Measurements from ENCODE around the gene BBS9.

Gene BBS9

DNA sequence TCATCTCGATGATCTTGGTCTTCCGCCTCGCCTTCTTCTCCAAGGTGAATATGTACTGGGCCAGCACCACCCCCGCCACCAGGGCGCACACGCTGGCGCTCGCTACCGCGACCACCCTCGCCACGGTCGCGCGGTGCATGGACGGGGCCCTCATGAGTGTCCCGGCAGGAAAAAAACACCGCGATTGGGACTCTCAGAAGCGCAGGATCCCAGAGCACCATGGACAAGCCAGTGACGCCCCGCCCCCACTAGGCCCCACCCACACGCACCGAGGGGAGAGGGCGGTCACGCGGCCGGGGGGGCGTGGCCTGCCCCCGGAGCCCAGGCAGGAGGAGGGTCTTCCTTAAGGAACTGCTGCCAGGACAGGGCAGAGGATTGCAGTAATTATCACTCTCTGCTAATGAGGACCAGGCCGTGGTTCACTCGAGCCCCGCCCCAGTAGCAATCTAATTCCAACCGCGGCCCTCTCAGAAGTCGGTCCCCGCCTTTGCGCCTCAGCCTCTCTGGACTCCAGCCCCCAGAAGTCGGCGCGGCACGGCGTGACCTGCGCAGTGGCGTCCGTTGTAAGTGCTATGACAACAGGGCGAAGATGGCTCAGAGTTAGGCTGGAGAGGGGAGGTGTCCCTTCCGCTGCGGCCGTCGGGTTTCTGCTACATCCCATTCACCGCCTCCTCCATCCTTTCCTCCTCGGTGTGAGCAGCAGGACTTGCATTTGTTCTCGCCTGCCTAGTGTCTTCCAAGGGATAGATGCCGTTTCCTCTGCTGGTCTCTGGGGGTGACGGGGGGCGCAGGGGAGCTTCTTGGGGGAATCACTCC lies at the start of gene BBS9:
BBS9 (plus strand) TSS at position 575 of the 816 bp plus-strand sequence. CDS start 16,689 bp downstream, outside the sequence.
- Histone ChIP-seq H3K4me1 (ENCODE audit: low read length) (peaks cover 9% of the 10 kb centered on the region), H3K27me3 (ENCODE audit: low read depth, low read length) (no peaks in the 10 kb centered on the region), H3K27ac (ENCODE audit: low read length) (peak within 1 kb of the TSS; percentile 72), H4K20me1 (ENCODE audit: insufficient read depth, low read length) (no peaks in the 10 kb centered on the region), H3K9me3 (ENCODE audit: insufficient read depth, low read length) (no peaks in the 10 kb centered on the region), H3K79me2 (ENCODE audit: low read length) (no peaks in the 10 kb centered on the region), H2AFZ (ENCODE audit: low read depth, low read length) (peak within 1 kb of the TSS; percentile 97), H3K4me2 (ENCODE audit: low read length) (peak within 1 kb of the TSS; percentile 97), H3K9ac (ENCODE audit: low read length) (peak within 1 kb of the TSS; percentile 80), H3K36me3 (replicated peaks; ENCODE audit: low read depth, low read length) (no peaks in the 10 kb centered on the region), H3K4me3 (ENCODE audit: low read length) (peak within 1 kb of the TSS; percentile 99)
- TF ChIP-seq CTCF (IDR thresholded peaks at IDR 0.05; ENCODE audit: low read depth, low read length) (no peak), EZH2phosphoT487 (IDR thresholded peaks at IDR 0.05; ENCODE audit: low read depth) (no peak)

DNA sequence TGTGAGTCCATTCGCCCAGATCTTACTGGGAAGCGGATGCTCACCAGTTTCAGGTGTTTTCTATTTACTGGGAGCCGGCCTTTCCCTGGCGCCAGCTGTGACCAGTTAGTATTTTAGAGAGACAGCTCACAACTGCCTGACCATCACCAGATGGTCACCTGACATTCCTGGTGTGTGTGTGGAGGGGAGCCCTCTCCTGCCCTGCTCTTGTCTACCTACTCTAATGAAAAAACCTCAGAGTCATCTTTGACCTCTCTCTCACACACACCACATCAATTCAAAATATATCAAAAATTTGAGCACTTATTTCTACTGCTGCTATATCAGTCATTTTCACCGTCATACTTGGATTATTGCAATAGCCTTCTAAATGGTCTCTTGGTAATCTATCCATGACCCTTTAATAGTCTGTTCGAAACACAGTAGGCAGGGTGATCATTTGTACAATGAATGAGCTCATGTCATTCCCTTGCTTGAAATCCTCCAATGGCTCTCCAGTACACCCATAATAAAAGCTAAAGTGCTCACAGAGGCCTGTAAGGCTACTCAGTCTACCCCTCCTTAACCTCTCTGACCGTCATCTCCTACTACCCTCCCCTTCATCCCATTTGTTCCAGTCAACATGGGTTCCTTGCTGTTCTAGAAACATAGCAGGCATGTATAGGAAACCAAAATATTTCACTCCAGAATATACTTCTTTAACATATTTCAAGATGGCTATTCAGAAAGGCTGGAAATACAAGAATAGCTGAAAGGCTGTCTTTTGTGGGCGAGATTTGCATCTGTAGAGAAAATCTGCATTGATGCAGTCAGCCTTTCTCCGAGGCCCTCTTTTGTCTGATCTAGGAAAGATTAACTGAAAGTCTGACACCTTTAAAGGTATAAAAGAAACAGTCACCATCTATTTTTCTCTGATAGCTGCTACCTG lies 49.3 kb upstream of the BBS9 start:
- Histone ChIP-seq H3K4me3 (ENCODE audit: low read length) (no peak overlapping the region), H3K9me3 (ENCODE audit: insufficient read depth, low read length) (no peaks in the 10 kb centered on the region), H3K9ac (ENCODE audit: low read length) (no peak overlapping the region), H2AFZ (ENCODE audit: low read depth, low read length) (no peak overlapping the region), H3K27me3 (ENCODE audit: low read depth, low read length) (no peaks in the 10 kb centered on the region), H3K4me1 (ENCODE audit: low read length) (no peaks in the 10 kb centered on the region), H3K36me3 (replicated peaks; ENCODE audit: low read depth, low read length) (no peaks in the 10 kb centered on the region), H3K79me2 (ENCODE audit: low read length) (no peaks in the 10 kb centered on the region), H3K4me2 (ENCODE audit: low read length) (no peak overlapping the region), H3K27ac (ENCODE audit: low read length) (no peak overlapping the region), H4K20me1 (ENCODE audit: insufficient read depth, low read length) (no peaks in the 10 kb centered on the region)
- no peak for TF ChIP-seq EZH2phosphoT487 (IDR thresholded peaks at IDR 0.05; ENCODE audit: low read depth)
- no peak for TF ChIP-seq CTCF (IDR thresholded peaks at IDR 0.05; ENCODE audit: low read depth, low read length)

DNA sequence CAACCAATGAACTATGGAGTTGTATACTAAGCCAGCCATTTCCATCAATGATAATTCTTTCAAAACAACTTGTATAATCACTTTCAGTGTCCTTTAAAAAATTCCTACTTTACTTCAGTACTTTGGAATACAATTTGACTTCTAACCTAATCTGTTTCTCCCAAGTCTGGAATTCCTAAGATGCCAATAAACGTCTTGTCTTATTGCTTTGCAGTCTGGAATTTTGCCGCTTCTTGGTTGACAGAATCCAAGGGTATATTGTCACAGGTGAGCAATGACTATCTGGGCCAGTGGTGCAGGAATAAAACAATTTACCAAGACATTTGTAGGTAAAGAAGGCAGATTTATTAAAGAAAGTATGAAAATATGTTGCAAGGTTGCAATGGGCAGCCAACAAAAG lies 42.0 kb upstream of the BBS9 start:
- no peak overlapping the region for H3K27ac ChIP-seq (ENCODE audit: low read length)
- H3K4me3 ChIP-seq (ENCODE audit: low read length): no peak overlapping the region
- no peaks in the 10 kb centered on the region for H3K4me1 ChIP-seq (ENCODE audit: low read length)
- no peaks in the 10 kb centered on the region for H4K20me1 ChIP-seq (ENCODE audit: insufficient read depth, low read length)
- H3K9me3 ChIP-seq (ENCODE audit: insufficient read depth, low read length): no peaks in the 10 kb centered on the region
- no peaks in the 10 kb centered on the region for H3K79me2 ChIP-seq (ENCODE audit: low read length)
- H3K36me3 ChIP-seq (replicated peaks; ENCODE audit: low read depth, low read length): no peaks in the 10 kb centered on the region
- no peak overlapping the region for H3K4me2 ChIP-seq (ENCODE audit: low read length)
- no peak for TF ChIP-seq EZH2phosphoT487 (IDR thresholded peaks at IDR 0.05; ENCODE audit: low read depth)
- TF ChIP-seq CTCF (IDR thresholded peaks at IDR 0.05; ENCODE audit: low read depth, low read length): no peak
- H3K27me3 ChIP-seq (ENCODE audit: low read depth, low read length): no peaks in the 10 kb centered on the region
- no peak overlapping the region for H3K9ac ChIP-seq (ENCODE audit: low read length)
- no peak overlapping the region for H2AFZ ChIP-seq (ENCODE audit: low read depth, low read length)

- no peak overlapping the region for H3K4me2 ChIP-seq (ENCODE audit: low read length)
Observed at GRCh38 chr7:33087858-33088257, 41.5 kb upstream of the BBS9 start.

More at GRCh38 chr7:33087858-33088257, 41.5 kb upstream of the BBS9 start:
- H3K9ac ChIP-seq (ENCODE audit: low read length): no peak overlapping the region
- no peaks in the 10 kb centered on the region for H3K9me3 ChIP-seq (ENCODE audit: insufficient read depth, low read length)
- H3K36me3 ChIP-seq (replicated peaks; ENCODE audit: low read depth, low read length): no peaks in the 10 kb centered on the region
- no peaks in the 10 kb centered on the region for H3K4me1 ChIP-seq (ENCODE audit: low read length)
- no peak overlapping the region for H3K27ac ChIP-seq (ENCODE audit: low read length)
- TF ChIP-seq CTCF (IDR thresholded peaks at IDR 0.05; ENCODE audit: low read depth, low read length) (no peak), EZH2phosphoT487 (IDR thresholded peaks at IDR 0.05; ENCODE audit: low read depth) (no peak)
- H4K20me1 ChIP-seq (ENCODE audit: insufficient read depth, low read length): no peaks in the 10 kb centered on the region
- no peak overlapping the region for H2AFZ ChIP-seq (ENCODE audit: low read depth, low read length)
- no peak overlapping the region for H3K4me3 ChIP-seq (ENCODE audit: low read length)
- no peaks in the 10 kb centered on the region for H3K27me3 ChIP-seq (ENCODE audit: low read depth, low read length)
- no peaks in the 10 kb centered on the region for H3K79me2 ChIP-seq (ENCODE audit: low read length)

Measured in OCI-LY3 (cell line).